ENCODE data around the gene TIAM2.

Gene TIAM2

GRCh38 chr6:155021680-155022079 lies 26.6 kb downstream of the TIAM2 start:
- no peak for DNase-seq (ENCODE audit: low read depth)
- H3K4me3 ChIP-seq (ENCODE audit: low read depth, low read length), result no peak overlapping the region

- DNase-seq (ENCODE audit: low read depth), result no peak
- no peak overlapping the region for H3K4me3 ChIP-seq (ENCODE audit: low read depth, low read length)
These were observed 27.6 kb downstream of the TIAM2 start for GRCh38 chr6:155022721-155023120.

- H3K4me3 ChIP-seq (ENCODE audit: low read depth, low read length), result no peak overlapping the region
- no peak for DNase-seq (ENCODE audit: low read depth)
These were observed 28.6 kb downstream of the TIAM2 start for GRCh38 chr6:155023717-155024116.

GRCh38 chr6:155024391-155025027 lies 29.4 kb downstream of the TIAM2 start:
- no peak overlapping the region for H3K4me3 ChIP-seq (ENCODE audit: low read depth, low read length)
- DNase-seq (ENCODE audit: low read depth), result no peak

GRCh38 chr6:155026022-155026705 lies 31.0 kb downstream of the TIAM2 start:
- no peak overlapping the region for H3K4me3 ChIP-seq (ENCODE audit: low read depth, low read length)
- peak; percentile 93 for DNase-seq (ENCODE audit: low read depth)

- no peak for DNase-seq (ENCODE audit: low read depth)
These were observed 31.6 kb downstream of the TIAM2 start for GRCh38 chr6:155026706-155027045.

GRCh38 chr6:155030148-155030720 lies 35.1 kb downstream of the TIAM2 start:
- DNase-seq (ENCODE audit: low read depth), result no peak
- H3K4me3 ChIP-seq (ENCODE audit: low read depth, low read length), result no peak overlapping the region

More at GRCh38 chr6:155026706-155027045, 31.6 kb downstream of the TIAM2 start:
- H3K4me3 ChIP-seq (ENCODE audit: low read depth, low read length), result no peak overlapping the region

GRCh38 chr6:155031091-155031490 lies 36.0 kb downstream of the TIAM2 start:
- no peak for DNase-seq (ENCODE audit: low read depth)
- no peak overlapping the region for H3K4me3 ChIP-seq (ENCODE audit: low read depth, low read length)

GRCh38 chr6:155033021-155033791 lies 38.1 kb downstream of the TIAM2 start:
- H3K4me3 ChIP-seq (ENCODE audit: low read depth, low read length), result no peak overlapping the region
- no peak for DNase-seq (ENCODE audit: low read depth)

- no peak overlapping the region for H3K4me3 ChIP-seq (ENCODE audit: low read depth, low read length)
- DNase-seq (ENCODE audit: low read depth), result no peak
These were observed 41.8 kb downstream of the TIAM2 start for GRCh38 chr6:155036907-155037306.

GRCh38 chr6:155038104-155038503 lies 43.0 kb downstream of the TIAM2 start:
- no peak overlapping the region for H3K4me3 ChIP-seq (ENCODE audit: low read depth, low read length)
- no peak for DNase-seq (ENCODE audit: low read depth)

- no peak overlapping the region for H3K4me3 ChIP-seq (ENCODE audit: low read depth, low read length)
- DNase-seq (ENCODE audit: low read depth), result no peak
These were observed 43.4 kb downstream of the TIAM2 start for GRCh38 chr6:155038527-155038926.

GRCh38 chr6:155039618-155040017 lies 44.5 kb downstream of the TIAM2 start:
- H3K4me3 ChIP-seq (ENCODE audit: low read depth, low read length), result no peak overlapping the region
- DNase-seq (ENCODE audit: low read depth), result no peak

GRCh38 chr6:155040154-155040553 lies 45.0 kb downstream of the TIAM2 start:
- DNase-seq (ENCODE audit: low read depth), result no peak
- no peak overlapping the region for H3K4me3 ChIP-seq (ENCODE audit: low read depth, low read length)

- DNase-seq (ENCODE audit: low read depth), result no peak
- no peak overlapping the region for H3K4me3 ChIP-seq (ENCODE audit: low read depth, low read length)
These were observed 46.0 kb downstream of the TIAM2 start for GRCh38 chr6:155040901-155041650.

GRCh38 chr6:155041741-155042279 lies 46.7 kb downstream of the TIAM2 start:
- no peak for DNase-seq (ENCODE audit: low read depth)
- H3K4me3 ChIP-seq (ENCODE audit: low read depth, low read length), result no peak overlapping the region

GRCh38 chr6:155042983-155043382 lies 47.9 kb downstream of the TIAM2 start:
- H3K4me3 ChIP-seq (ENCODE audit: low read depth, low read length), result no peak overlapping the region
- no peak for DNase-seq (ENCODE audit: low read depth)

GRCh38 chr6:155045561-155046404 lies 50.7 kb downstream of the TIAM2 start:
- H3K4me3 ChIP-seq (ENCODE audit: low read depth, low read length), result no peak overlapping the region
- no peak for DNase-seq (ENCODE audit: low read depth)

- DNase-seq (ENCODE audit: low read depth), result no peak
- H3K4me3 ChIP-seq (ENCODE audit: low read depth, low read length), result no peak overlapping the region
These were observed 52.4 kb downstream of the TIAM2 start for GRCh38 chr6:155047523-155047922.

Data from skeletal muscle cell (primary cell).